ENCODE measurements around the gene ABO.

- TF ChIP-seq CTCF (IDR thresholded peaks at IDR 0.05) (no peak), POLR2A (IDR thresholded peaks at IDR 0.05) (no peak), POLR2AphosphoS5 (IDR thresholded peaks at IDR 0.05) (no peak)
Observed at GRCh38 chr9:133226219-133227171, 48.5 kb downstream of the ABO start.

All from suprapubic skin (tissue), 4 donors.